ENCODE data around the gene ROBO2. TPM values are rescaled to one million over a fixed set of nuclear protein-coding genes. Genes with fewer than 3 reads are reported as not detected.

Gene ROBO2
- total and polyA plus RNA-seq, 2 experiments from 2014 or later = 1.5 to 7.8 TPM

DNA sequence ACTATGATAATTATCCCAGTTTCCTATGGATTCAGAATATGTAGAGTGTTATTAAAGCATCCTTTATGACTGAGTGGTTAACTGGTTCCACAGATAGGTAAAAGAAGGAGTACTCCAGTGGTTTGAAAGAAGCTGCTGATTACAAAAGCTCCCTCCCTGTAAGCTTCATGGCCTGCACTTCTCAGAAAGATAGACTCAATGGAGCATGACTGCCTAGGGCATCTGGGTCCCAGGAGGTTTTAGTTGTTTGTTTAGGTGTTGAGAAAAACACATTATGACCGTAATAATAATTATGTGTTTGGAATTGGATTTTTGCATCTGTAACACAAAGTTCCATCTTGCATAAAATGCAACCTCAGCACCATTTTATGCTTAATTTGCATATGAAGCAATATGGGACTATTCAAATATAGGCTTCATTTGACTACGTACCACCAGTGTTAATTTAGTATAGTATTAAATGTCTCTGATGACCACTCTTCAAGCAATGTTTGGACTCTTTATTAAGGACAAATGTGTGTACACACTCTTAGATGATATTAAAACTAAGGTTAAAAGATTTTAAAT is 121.1 kb downstream of the ROBO2 start (continued):
- TF ChIP-seq STAT1 (IDR thresholded peaks at IDR 0.05; ENCODE audit: unreplicated experiment) = no peak
- TF ChIP-seq REST (IDR thresholded peaks at IDR 0.05; ENCODE audit: unreplicated experiment) = no peak
- TF ChIP-seq ZNF114 (CRISPR knock-in tag; IDR thresholded peaks at IDR 0.05) = no peak
- no peak for TF ChIP-seq CREB1 (CRISPR knock-in tag; IDR thresholded peaks at IDR 0.05; ENCODE audit: low read depth)
- TF ChIP-seq EZH2phosphoT487 (IDR thresholded peaks at IDR 0.05; ENCODE audit: unreplicated experiment) = no peak

DNA sequence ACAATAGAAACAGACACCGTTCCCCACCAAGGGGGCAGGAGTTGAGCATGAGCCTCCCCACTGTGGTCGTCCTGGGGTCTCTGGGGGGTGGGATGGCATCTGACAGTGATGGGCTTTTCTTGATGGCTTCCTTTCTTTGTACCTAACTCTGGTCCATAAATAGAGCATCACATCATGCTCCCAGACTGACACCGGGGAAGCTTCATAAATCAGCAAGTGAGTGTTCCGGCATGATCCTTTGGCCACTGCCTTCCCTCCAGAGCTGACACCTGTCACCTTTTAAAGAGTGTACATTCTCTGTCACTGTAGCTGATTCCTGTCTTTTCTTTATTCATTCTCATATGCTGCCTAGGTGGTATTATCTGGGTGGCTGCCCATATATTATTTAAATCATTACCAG is 129.9 kb downstream of the ROBO2 start:
- H2AFZ ChIP-seq = no peak overlapping the region
- Mint-ChIP-seq H3K36me3 (ENCODE audit: low read depth) (no peaks in the 10 kb centered on the region), H3K27ac (no peak overlapping the region; the same call in 1 of the 2 replicates), H3K4me1 (peaks cover 30% of the 10 kb centered on the region; the same call in 2 of the 3 replicates), H3K27me3 (ENCODE audit: insufficient read depth, low read depth, poor library complexity) (no peaks in the 10 kb centered on the region), H3K9me3 (no peaks in the 10 kb centered on the region), H3K4me3 (no peak overlapping the region)
- no peaks in the 10 kb centered on the region for H4K20me1 ChIP-seq (replicated peaks; ENCODE audit: insufficient read depth)
- H3K9me2 ChIP-seq (ENCODE audit: insufficient read depth) = no peaks in the 10 kb centered on the region
- no peaks in the 10 kb centered on the region for H3F3A ChIP-seq (replicated peaks; ENCODE audit: low read depth)
- ATAC-seq = no peak
- TF ChIP-seq NANOG (IDR thresholded peaks at IDR 0.05; ENCODE audit: borderline replicate concordance) (no peak), REST (IDR thresholded peaks at IDR 0.05; ENCODE audit: unreplicated experiment) (no peak), JUNB (IDR thresholded peaks at IDR 0.05; ENCODE audit: unreplicated experiment) (no peak), ZNF331 (CRISPR knock-in tag; IDR thresholded peaks at IDR 0.05; ENCODE audit: low read depth) (no peak), ZNF114 (CRISPR knock-in tag; IDR thresholded peaks at IDR 0.05) (no peak), STAT1 (IDR thresholded peaks at IDR 0.05; ENCODE audit: unreplicated experiment) (no peak), POLR2AphosphoS5 (IDR thresholded peaks at IDR 0.05; ENCODE audit: low read depth) (no peak)
- TF ChIP-seq, protein P1, sequence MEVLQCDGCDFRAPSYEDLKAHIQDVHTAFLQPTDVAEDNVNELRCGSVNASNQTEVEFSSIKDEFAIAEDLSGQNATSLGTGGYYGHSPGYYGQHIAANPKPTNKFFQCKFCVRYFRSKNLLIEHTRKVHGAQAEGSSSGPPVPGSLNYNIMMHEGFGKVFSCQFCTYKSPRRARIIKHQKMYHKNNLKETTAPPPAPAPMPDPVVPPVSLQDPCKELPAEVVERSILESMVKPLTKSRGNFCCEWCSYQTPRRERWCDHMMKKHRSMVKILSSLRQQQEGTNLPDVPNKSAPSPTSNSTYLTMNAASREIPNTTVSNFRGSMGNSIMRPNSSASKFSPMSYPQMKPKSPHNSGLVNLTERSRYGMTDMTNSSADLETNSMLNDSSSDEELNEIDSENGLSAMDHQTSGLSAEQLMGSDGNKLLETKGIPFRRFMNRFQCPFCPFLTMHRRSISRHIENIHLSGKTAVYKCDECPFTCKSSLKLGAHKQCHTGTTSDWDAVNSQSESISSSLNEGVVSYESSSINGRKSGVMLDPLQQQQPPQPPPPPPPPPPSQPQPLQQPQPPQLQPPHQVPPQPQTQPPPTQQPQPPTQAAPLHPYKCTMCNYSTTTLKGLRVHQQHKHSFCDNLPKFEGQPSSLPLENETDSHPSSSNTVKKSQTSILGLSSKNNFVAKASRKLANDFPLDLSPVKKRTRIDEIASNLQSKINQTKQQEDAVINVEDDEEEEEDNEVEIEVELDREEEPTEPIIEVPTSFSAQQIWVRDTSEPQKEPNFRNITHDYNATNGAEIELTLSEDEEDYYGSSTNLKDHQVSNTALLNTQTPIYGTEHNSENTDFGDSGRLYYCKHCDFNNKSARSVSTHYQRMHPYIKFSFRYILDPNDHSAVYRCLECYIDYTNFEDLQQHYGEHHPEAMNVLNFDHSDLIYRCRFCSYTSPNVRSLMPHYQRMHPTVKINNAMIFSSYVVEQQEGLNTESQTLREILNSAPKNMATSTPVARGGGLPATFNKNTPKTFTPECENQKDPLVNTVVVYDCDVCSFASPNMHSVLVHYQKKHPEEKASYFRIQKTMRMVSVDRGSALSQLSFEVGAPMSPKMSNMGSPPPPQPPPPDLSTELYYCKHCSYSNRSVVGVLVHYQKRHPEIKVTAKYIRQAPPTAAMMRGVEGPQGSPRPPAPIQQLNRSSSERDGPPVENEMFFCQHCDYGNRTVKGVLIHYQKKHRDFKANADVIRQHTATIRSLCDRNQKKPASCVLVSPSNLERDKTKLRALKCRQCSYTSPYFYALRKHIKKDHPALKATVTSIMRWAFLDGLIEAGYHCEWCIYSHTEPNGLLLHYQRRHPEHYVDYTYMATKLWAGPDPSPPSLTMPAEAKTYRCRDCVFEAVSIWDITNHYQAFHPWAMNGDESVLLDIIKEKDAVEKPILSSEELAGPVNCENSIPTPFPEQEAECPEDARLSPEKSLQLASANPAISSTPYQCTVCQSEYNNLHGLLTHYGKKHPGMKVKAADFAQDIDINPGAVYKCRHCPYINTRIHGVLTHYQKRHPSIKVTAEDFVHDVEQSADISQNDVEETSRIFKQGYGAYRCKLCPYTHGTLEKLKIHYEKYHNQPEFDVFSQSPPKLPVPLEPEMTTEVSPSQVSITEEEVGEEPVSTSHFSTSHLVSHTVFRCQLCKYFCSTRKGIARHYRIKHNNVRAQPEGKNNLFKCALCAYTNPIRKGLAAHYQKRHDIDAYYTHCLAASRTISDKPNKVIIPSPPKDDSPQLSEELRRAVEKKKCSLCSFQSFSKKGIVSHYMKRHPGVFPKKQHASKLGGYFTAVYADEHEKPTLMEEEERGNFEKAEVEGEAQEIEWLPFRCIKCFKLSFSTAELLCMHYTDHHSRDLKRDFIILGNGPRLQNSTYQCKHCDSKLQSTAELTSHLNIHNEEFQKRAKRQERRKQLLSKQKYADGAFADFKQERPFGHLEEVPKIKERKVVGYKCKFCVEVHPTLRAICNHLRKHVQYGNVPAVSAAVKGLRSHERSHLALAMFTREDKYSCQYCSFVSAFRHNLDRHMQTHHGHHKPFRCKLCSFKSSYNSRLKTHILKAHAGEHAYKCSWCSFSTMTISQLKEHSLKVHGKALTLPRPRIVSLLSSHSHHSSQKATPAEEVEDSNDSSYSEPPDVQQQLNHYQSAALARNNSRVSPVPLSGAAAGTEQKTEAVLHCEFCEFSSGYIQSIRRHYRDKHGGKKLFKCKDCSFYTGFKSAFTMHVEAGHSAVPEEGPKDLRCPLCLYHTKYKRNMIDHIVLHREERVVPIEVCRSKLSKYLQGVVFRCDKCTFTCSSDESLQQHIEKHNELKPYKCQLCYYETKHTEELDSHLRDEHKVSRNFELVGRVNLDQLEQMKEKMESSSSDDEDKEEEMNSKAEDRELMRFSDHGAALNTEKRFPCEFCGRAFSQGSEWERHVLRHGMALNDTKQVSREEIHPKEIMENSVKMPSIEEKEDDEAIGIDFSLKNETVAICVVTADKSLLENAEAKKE (CRISPR knock-in tag; IDR thresholded peaks at IDR 0.05) = no peak
- H3K27ac ChIP-seq (ENCODE audit: low read depth) = no peak overlapping the region
- H3K4me2 ChIP-seq = no peak overlapping the region
- H3K36me3 ChIP-seq (ENCODE audit: insufficient read depth) = no peaks in the 10 kb centered on the region
- no peak for DNase-seq (ENCODE audit: low spot score)
- H3K27me3 ChIP-seq (ENCODE audit: insufficient read depth) = no peaks in the 10 kb centered on the region
- no peaks in the 10 kb centered on the region for H3K79me2 ChIP-seq (replicated peaks; ENCODE audit: insufficient read depth)
- no peak overlapping the region for H3K4me3 ChIP-seq
- H3K4me1 ChIP-seq (ENCODE audit: insufficient read depth) = no peaks in the 10 kb centered on the region
